Suprapubic skin (tissue), 4 donors: Measurements from ENCODE around the gene ADM. TPM values are rescaled to one million over a fixed set of nuclear protein-coding genes. Genes with fewer than 3 reads are reported as not detected.

ENCODE experiments used
- DNase-seq, 2 donors: peaks; one replicate each; pipeline ENCODE4 v3.0.0-alpha.2; 2019; ENCODE audit warnings: low spot score in 2 of 2
- H3K27ac ChIP-seq: fragments of 200-600 bp; sonication (generic); one replicate; pipeline ENCODE4 v1.5.1; 2019
- H3K27me3 ChIP-seq: fragments of 200-600 bp; sonication (generic); one replicate; pipeline ENCODE4 v1.5.1; 2019
- H3K36me3 ChIP-seq: fragments of 200-600 bp; sonication (generic); one replicate; pipeline ENCODE4 v1.5.1; 2019
- H3K4me1 ChIP-seq: fragments of 200-600 bp; sonication (generic); one replicate; pipeline ENCODE4 v1.5.1; 2019
- H3K4me3 ChIP-seq: fragments of 200-600 bp; sonication (generic); one replicate; pipeline ENCODE4 v1.5.1; 2019; ENCODE audit warnings: mild to moderate bottlenecking
- H3K9me3 ChIP-seq: fragments of 200-600 bp; sonication (generic); one replicate; pipeline ENCODE4 v1.5.1; 2019
- CTCF ChIP-seq, 2 donors: fragments of 200-600 bp in 1 of 2; fragments of 450-650 bp in 1 of 2; sonication (generic) in 1 of 2; IDR thresholded peaks; one replicate each; pipeline ENCODE4 v1.5.1; 2016 to 2019; ENCODE audit warnings: antibody characterized with exemption in 2 of 2, mild to moderate bottlenecking in 1 of 2, moderate library complexity in 1 of 2
- EP300 ChIP-seq: sonication (generic); formaldehyde crosslinking; IDR thresholded peaks from one replicate; pipeline ENCODE4 v1.6.1; 2017; ENCODE audit warnings: antibody characterized with exemption
- POLR2A ChIP-seq, 2 donors: fragments of 450-650 bp; IDR thresholded peaks; one replicate each; pipeline ENCODE4 v1.6.1; 2017; ENCODE audit warnings: antibody characterized with exemption in 2 of 2, mild to moderate bottlenecking in 2 of 2, moderate library complexity in 2 of 2
- POLR2AphosphoS5 ChIP-seq, 3 donors: sonication (generic); formaldehyde crosslinking; IDR thresholded peaks; one replicate each; pipeline ENCODE4 v1.6.1; 2017; ENCODE audit warnings: antibody characterized with exemption in 3 of 3
- WGBS: methylation state at CpG from one replicate; pipeline ENCODE4 v1.1.5; 2018; 5-methylcytosine and 5-hydroxymethylcytosine counted together
- total RNA-seq, 4 donors: library from RNA; depleted of rRNA; stranded (reverse); fragments of >200 nt; gene quantifications; one replicate each; pipeline ENCODE4 v1.1.0, GENCODE V29; 2016

The ADM gene
- total RNA-seq, 4 donors from 2014 or later, result 48.7 to 140 (median 69.0) TPM

- no peaks in the 10 kb centered on the region for H3K4me1 ChIP-seq
Observed at GRCh38 chr11:10265936-10266335, 38.9 kb upstream of the ADM start.

GRCh38 chr11:10267821-10268220, 37.1 kb upstream of the ADM start:
- Histone ChIP-seq H3K4me1 (no peaks in the 10 kb centered on the region), H3K4me3 (no peak overlapping the region), H3K9me3 (no peaks in the 10 kb centered on the region), H3K27me3 (no peaks in the 10 kb centered on the region), H3K36me3 (no peaks in the 10 kb centered on the region), H3K27ac (no peak overlapping the region)
- 79% methylated on average over 3 of the region's 3 CpGs for WGBS
- no peak for DNase-seq
- TF ChIP-seq EP300 (no peak), POLR2AphosphoS5 (IDR thresholded peaks at IDR 0.05) (no peak)

More at GRCh38 chr11:10265936-10266335, 38.9 kb upstream of the ADM start:
- TF ChIP-seq POLR2A (IDR thresholded peaks at IDR 0.05) (no peak), CTCF (IDR thresholded peaks at IDR 0.05) (no peak), EP300 (no peak)
- 92% methylated on average over 3 of the region's 3 CpGs for WGBS
- no peak for DNase-seq
- Histone ChIP-seq H3K4me3 (no peak overlapping the region), H3K27ac (no peak overlapping the region), H3K9me3 (no peaks in the 10 kb centered on the region), H3K36me3 (no peaks in the 10 kb centered on the region), H3K27me3 (no peaks in the 10 kb centered on the region)

GRCh38 chr11:10268746-10269488, 36.0 kb upstream of the ADM start:
- TF ChIP-seq CTCF (IDR thresholded peaks at IDR 0.05) (no peak), POLR2A (IDR thresholded peaks at IDR 0.05) (no peak), POLR2AphosphoS5 (IDR thresholded peaks at IDR 0.05) (no peak)
- Histone ChIP-seq H3K4me1 (peaks cover 5% of the 10 kb centered on the region), H3K9me3 (no peaks in the 10 kb centered on the region), H3K4me3 (no peak overlapping the region), H3K36me3 (no peaks in the 10 kb centered on the region), H3K27ac (no peak overlapping the region), H3K27me3 (no peaks in the 10 kb centered on the region)
- WGBS, result 60% methylated on average over 5 of the region's 5 CpGs
- DNase-seq, result no peak

- H3K27me3 ChIP-seq, result no peaks in the 10 kb centered on the region
- no peaks in the 10 kb centered on the region for H3K36me3 ChIP-seq
- H3K9me3 ChIP-seq, result no peaks in the 10 kb centered on the region
- H3K27ac ChIP-seq, result no peak overlapping the region
- DNase-seq, result no peak
- WGBS, result 94% methylated on average over 4 of the region's 11 CpGs
- TF ChIP-seq EP300, result no peak
- TF ChIP-seq POLR2A (IDR thresholded peaks at IDR 0.05), result no peak
- no peak overlapping the region for H3K4me3 ChIP-seq
- peaks cover 12% of the 10 kb centered on the region for H3K4me1 ChIP-seq
Observed at GRCh38 chr11:10272132-10272531, 32.7 kb upstream of the ADM start.

- no peak for DNase-seq
- no peaks in the 10 kb centered on the region for H3K36me3 ChIP-seq
- no peak for TF ChIP-seq CTCF (IDR thresholded peaks at IDR 0.05)
- H3K4me1 ChIP-seq, result peaks cover 12% of the 10 kb centered on the region
- no peak overlapping the region for H3K4me3 ChIP-seq
- H3K27me3 ChIP-seq, result no peaks in the 10 kb centered on the region
- H3K9me3 ChIP-seq, result no peaks in the 10 kb centered on the region
- H3K27ac ChIP-seq, result no peak overlapping the region
Observed at GRCh38 chr11:10273738-10274137, 31.1 kb upstream of the ADM start.

- TF ChIP-seq POLR2A (IDR thresholded peaks at IDR 0.05) (no peak), EP300 (no peak), POLR2AphosphoS5 (IDR thresholded peaks at IDR 0.05) (no peak), CTCF (IDR thresholded peaks at IDR 0.05) (no peak)
- H3K4me3 ChIP-seq, result no peak overlapping the region
- H3K9me3 ChIP-seq, result no peaks in the 10 kb centered on the region
- no peak overlapping the region for H3K27ac ChIP-seq
- H3K27me3 ChIP-seq, result no peaks in the 10 kb centered on the region
- H3K36me3 ChIP-seq, result no peaks in the 10 kb centered on the region
- DNase-seq, result no peak
- H3K4me1 ChIP-seq, result peaks cover 12% of the 10 kb centered on the region
- 52% methylated on average over 1 of the region's 1 CpG for WGBS
Observed at GRCh38 chr11:10274726-10275125, 30.1 kb upstream of the ADM start.
